Cardiac fibroblast (primary cell): ENCODE data around the gene SCN8A.

Source experiments
- DNase-seq, 2 donors: peaks; one replicate each; pipeline versions ENCODE4 v3.0.0 to v3.0.0-alpha.2; 2010; ENCODE audit warnings: low read depth in 2 of 2
- H3K4me3 ChIP-seq, 2 donors: replicated peaks in 1 of 2; 1 replicate in 1 of 2; 2 replicates in 1 of 2; pipeline ENCODE4 v1.5.1; 2011; ENCODE audit warnings: low read depth in 2 of 2, low read length in 2 of 2, mild to moderate bottlenecking in 2 of 2, moderate library complexity in 1 of 2
- TF ChIP-seq, protein P1 (sequence below): IDR thresholded peaks from one replicate; pipeline ENCODE4 v1.5.1; 2011; ENCODE audit warnings: low read depth, mild to moderate bottlenecking, low read length, inconsistent platforms

SCN8A gene

DNA sequence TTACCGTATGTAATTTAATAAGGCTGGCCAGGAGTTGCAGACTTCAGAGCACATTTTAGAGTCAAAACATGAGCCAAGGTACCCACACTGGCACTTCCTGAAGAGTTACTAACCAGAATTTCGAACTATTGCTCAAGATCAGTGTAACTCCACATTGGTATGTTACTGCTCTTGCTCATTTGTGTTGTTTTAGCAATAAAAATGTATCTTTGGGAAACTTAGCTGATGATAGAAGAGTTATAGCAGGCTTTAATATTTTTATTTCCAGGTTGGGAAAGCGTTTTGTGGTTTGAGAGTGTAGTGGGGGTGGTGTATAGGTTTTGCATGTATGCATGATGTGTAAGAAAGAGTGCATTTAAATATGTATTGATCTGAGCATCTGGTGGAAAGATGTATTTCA lies 96.6 kb downstream of the SCN8A start:
- TF ChIP-seq, protein P1, sequence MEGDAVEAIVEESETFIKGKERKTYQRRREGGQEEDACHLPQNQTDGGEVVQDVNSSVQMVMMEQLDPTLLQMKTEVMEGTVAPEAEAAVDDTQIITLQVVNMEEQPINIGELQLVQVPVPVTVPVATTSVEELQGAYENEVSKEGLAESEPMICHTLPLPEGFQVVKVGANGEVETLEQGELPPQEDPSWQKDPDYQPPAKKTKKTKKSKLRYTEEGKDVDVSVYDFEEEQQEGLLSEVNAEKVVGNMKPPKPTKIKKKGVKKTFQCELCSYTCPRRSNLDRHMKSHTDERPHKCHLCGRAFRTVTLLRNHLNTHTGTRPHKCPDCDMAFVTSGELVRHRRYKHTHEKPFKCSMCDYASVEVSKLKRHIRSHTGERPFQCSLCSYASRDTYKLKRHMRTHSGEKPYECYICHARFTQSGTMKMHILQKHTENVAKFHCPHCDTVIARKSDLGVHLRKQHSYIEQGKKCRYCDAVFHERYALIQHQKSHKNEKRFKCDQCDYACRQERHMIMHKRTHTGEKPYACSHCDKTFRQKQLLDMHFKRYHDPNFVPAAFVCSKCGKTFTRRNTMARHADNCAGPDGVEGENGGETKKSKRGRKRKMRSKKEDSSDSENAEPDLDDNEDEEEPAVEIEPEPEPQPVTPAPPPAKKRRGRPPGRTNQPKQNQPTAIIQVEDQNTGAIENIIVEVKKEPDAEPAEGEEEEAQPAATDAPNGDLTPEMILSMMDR: no peak
- peak; percentile 64 to 79 for DNase-seq
- no peak overlapping the region for H3K4me3 ChIP-seq

DNA sequence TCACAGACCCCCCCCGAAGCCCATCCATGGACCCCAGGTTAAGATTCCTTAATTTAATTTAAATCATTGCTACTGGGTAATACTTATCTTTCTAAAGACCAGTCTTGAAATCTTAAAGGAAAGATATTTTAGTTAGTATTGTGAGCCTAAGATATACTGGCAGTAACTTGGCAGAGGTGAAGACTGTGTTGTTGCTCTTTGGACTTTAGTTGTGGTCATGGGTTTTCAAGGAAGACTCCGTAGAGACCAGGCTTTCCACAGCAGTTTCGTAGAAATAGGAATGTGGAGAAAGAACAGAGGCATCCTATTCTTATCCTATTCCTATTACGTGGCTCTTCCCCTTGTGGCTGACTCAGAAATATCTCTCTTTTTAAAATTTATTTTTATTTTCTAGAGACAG lies 99.0 kb downstream of the SCN8A start:
- H3K4me3 ChIP-seq: no peak overlapping the region
- TF ChIP-seq, protein P1: no peak
- no peak for DNase-seq

DNA sequence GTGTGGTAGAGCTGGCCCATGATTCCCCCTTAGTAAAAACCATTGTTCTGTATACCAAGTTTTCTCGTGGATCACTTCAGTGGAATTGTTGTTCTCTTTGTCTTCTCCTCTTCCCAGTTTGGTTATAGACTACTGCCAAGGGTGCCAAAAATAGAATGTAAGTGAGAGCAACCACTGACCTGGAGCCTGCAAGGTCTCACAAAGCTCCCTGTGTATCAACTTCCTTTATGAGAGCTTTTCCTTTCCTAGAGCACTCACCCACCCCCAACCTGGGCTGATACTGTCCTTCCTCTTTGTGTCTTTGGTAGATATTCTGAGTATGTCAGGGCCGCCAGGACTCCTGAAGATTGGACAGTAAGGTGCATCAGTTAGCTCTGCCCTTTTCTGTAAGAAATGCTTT lies 101.0 kb downstream of the SCN8A start:
- TF ChIP-seq, protein P1: no peak
- DNase-seq: no peak
- no peak overlapping the region for H3K4me3 ChIP-seq

DNA sequence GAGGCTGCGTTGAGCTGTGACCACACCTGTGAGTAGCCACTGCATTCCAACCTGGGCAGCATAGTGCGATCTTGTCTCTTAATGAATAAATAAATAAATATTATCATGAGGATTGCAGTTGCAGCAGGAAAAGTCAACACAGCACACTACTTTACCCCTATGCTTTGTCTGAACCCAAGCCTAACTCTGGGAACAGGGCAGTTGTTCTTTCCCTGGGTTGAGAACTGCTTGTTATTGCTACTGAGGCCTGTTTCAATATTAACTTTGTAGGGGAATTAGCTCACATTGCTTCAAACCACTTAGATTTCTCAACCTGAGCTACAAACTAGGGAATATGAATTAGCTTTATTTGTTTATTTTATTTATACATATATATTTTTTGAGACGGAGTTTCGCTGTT lies 102.5 kb downstream of the SCN8A start:
- TF ChIP-seq, protein P1: no peak
- no peak for DNase-seq
- no peak overlapping the region for H3K4me3 ChIP-seq

DNA sequence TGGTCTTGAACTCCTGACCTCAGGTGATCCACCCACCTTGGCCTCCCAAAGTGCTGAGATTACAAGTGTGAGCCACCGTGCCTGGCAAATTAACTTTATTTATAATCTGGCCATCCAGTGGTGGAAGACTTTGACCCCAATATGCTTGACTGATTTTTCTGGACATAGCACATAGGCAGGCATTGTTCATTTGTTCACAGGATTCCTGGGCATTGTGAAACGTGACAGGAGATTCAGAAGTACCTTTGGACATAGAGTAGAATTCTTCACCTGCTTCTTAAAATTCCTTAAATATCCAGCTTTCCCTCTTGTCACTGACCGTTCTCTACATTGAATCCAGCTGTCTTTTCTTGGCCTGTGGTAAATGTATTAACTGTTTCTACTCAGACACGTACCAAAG lies 103.1 kb downstream of the SCN8A start:
- no peak for DNase-seq
- no peak overlapping the region for H3K4me3 ChIP-seq
- TF ChIP-seq, protein P1: no peak

DNA sequence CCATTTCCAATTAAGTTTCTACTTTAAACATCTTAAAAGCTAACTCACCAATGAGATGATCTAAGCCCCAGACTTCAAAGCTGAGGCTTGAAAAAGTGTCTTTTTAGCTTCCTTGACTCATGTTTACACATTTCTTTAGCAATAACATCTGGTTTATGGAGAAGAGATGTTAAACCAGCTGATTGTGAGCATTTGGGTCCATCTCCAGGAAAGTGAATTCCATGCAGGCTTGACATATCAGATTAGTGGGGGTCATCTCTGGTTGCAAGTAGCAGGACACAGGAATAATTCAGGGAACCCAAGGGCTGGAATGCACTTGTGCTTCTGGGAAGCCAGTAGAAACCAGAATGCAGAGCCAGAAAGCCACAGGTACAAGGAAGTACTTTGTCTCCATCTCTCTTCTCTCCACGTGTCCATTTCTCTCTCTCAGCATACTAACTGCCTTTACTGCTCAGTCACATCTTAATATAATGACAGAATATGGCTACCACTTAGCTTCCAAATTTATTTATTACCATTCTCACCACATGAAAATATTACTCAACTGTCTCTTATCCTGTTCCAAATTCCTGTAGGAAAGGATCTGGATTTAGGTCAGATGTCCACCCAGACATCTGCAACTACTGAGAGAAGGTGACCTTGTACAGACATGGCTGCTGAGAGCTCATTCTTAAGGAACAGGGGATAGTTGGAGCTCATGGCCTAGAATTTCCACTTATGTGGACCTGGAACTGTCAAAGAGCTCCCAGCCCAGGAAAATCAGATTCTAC lies 104.4 kb downstream of the SCN8A start:
- no peak overlapping the region for H3K4me3 ChIP-seq
- no peak for DNase-seq
- TF ChIP-seq, protein P1: no peak

DNA sequence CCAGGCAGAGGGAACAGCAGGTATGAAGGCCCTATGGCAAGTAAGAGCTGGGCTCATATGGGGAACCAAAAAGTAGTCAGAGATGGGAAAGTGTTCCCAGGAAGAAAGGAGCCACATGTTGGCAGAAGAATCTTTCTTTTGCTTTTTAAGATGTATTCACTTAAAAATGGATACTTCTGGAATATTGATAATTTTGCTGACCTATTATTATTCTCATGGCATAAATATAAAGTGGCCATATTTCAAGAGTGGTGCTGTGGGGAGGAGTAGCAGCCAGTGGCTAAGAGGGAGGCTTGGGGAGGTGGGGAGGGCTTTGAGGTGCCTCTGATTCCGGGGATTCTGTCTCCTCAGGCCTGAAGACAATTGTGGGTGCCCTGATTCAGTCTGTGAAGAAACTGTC lies 108.2 kb downstream of the SCN8A start:
- TF ChIP-seq, protein P1: no peak
- no peak for DNase-seq
- no peak overlapping the region for H3K4me3 ChIP-seq
